Psoas muscle (tissue), 8 donors: Measurements from ENCODE around the gene MAGI2. TPM values are rescaled to one million over a fixed set of nuclear protein-coding genes. Genes with fewer than 3 reads are reported as not detected.

ENCODE experiments used
- ATAC-seq, 4 donors: fragments of 200-7000 bp; cut with Tn5 transposase; one replicate each; pipeline ENCODE4 v1.9.1; 2020; ENCODE audit warnings: moderate library complexity in 3 of 4, mild to moderate bottlenecking in 2 of 4
- DNase-seq, 2 donors: peaks; one replicate each; pipeline ENCODE4 v3.0.0-alpha.2; 2020
- H3K27ac ChIP-seq: fragments of 200-600 bp; one replicate; pipeline ENCODE4 v1.8.0; 2022
- H3K27me3 ChIP-seq, 3 donors: fragments of 200-600 bp in 1 of 3; one replicate each; pipeline versions ENCODE4 v1.6.1 to v1.8.0; 2013 to 2022; ENCODE audit warnings: low read length in 2 of 3, mild to moderate bottlenecking in 2 of 3, moderate library complexity in 1 of 3; ENCODE audit not compliant: insufficient read depth in 3 of 3
- H3K36me3 ChIP-seq, 2 donors: fragments of 200-600 bp in 1 of 2; one replicate each; pipeline versions ENCODE4 v1.6.1 to v1.8.0; 2013 to 2022; ENCODE audit warnings: low read depth in 1 of 2, mild to moderate bottlenecking in 1 of 2, moderate library complexity in 1 of 2; ENCODE audit not compliant: insufficient read depth in 1 of 2
- H3K4me1 ChIP-seq: fragments of 200-600 bp; one replicate; pipeline ENCODE4 v1.8.0; 2022
- H3K4me3 ChIP-seq: fragments of 200-600 bp; one replicate; pipeline ENCODE4 v1.8.0; 2022; ENCODE audit warnings: mild to moderate bottlenecking
- H3K9me3 ChIP-seq: fragments of 200-600 bp; one replicate; pipeline ENCODE4 v1.8.0; 2022
- WGBS, 3 donors: extraction: QIAGEN DNeasy Blood & Tissue Kit; methylation state at CpG; one replicate each; pipeline versions ENCODE4 v1.1.6 to v1.1.7; 2013; 5-methylcytosine and 5-hydroxymethylcytosine counted together
- intact Hi-C, 2 donors: fragments of 100-400 bp; cut with DNase I; formaldehyde crosslinking; loops; one replicate each; pipeline versions ENCODE4 v1.11.0 to v1.14.2; 2022
- polyA plus RNA-seq, 3 donors: library from polyadenylated mRNA; stranded (reverse); fragments of 200-250 nt; gene quantifications; one replicate each; pipeline ENCODE4 v1.2.3, GENCODE V29; 2013
- total RNA-seq, 4 donors: library from RNA; stranded (reverse); fragmentation: NEBNext Ultra II Directional in 2 of 4; extraction: Animal tissue kit (Norgen Biotek cat#: 25700) in 2 of 4; gene quantifications; one replicate each; pipeline versions ENCODE4 v1.2.1 to v1.2.4, GENCODE V29; 2021 to 2023
- TF ChIP-seq, protein P1 (sequence below): fragments of 200-600 bp; IDR thresholded peaks from one replicate; pipeline ENCODE4 v1.8.0; 2022; ENCODE audit warnings: antibody characterized with exemption
- donor health status: healthy with polysubstance abuse.
- donor health status: DM: no; HTN: no; CAD: no; lungs with moderate emphysema.
- donor health status: Bipolar disorder and iron deficiency.
- donor health status: healthy.
- donor health status: DM: yes; HTN: yes; CAD: no.
- donor health status: DM: no; HTN: no; CAD: no.
- donor health status: DM: no; HTN: no; CAD: no.
- donor health status: DM: yes; HTN: yes; CAD: no.

MAGI2 gene
- total and polyA plus RNA-seq, 7 donors: 0.46 to 2.5 (median 1.4) TPM

DNA sequence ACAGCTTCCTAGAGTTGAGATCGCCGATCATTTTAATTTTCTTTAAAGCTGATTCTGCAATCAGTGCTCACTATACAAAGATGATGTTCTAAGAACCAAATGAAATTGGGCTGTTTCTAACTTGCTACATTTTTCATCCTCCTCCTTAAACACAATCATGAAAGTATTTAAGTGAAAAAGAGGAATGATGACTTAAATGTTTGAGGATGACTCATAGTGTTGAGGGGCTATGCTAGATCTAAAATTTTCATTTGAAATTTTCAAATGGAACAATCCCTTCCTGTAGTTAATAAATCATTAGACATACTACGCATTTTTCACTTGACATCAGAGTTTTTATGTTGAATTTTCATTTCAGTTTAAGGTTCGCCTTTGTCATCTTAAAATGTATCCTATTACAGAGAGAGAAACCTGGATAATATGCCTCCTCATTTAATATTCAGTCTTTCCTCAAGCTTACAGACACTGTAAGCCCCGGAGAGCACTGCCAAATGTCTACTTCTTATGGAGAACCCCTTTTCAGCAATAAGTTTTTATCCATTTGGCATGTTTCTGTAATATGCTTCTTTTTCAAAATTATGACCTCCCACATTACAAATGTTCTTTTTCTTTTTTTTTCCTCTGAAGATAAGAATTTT, 499.6 kb downstream of the MAGI2 start:
- 70 to 76% (median 74%) methylated on average over 5 of the region's 5 CpGs for WGBS, 3 donors
- no peaks in the 10 kb centered on the region for H3K27me3 ChIP-seq
- no peak for ATAC-seq
- intact Hi-C loops: no loop called here
- no peak overlapping the region for H3K4me3 ChIP-seq
- no peak for DNase-seq
- H3K36me3 ChIP-seq: no peaks in the 10 kb centered on the region
- H3K27ac ChIP-seq: no peak overlapping the region
- TF ChIP-seq, protein P1, sequence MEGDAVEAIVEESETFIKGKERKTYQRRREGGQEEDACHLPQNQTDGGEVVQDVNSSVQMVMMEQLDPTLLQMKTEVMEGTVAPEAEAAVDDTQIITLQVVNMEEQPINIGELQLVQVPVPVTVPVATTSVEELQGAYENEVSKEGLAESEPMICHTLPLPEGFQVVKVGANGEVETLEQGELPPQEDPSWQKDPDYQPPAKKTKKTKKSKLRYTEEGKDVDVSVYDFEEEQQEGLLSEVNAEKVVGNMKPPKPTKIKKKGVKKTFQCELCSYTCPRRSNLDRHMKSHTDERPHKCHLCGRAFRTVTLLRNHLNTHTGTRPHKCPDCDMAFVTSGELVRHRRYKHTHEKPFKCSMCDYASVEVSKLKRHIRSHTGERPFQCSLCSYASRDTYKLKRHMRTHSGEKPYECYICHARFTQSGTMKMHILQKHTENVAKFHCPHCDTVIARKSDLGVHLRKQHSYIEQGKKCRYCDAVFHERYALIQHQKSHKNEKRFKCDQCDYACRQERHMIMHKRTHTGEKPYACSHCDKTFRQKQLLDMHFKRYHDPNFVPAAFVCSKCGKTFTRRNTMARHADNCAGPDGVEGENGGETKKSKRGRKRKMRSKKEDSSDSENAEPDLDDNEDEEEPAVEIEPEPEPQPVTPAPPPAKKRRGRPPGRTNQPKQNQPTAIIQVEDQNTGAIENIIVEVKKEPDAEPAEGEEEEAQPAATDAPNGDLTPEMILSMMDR: no peak
- H3K4me1 ChIP-seq: no peaks in the 10 kb centered on the region
- no peaks in the 10 kb centered on the region for H3K9me3 ChIP-seq

DNA sequence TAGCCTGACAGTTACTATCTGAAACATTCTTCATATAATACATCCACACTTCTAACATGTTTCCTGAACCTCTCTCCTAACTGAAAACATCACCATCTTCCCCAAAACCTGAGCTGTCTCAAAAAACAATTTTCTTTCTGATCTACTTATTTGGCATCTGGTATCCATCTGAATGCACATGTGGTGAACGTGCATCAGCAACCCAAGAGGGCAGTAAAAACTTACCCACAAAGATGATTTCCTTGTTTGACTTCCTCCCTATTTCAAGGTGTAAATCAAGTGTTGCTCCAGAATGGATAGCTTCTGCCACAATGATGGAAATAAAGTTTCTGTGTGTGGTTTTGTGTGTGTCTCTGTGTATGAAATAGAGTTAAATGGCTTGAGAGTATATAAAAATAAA, 500.4 kb downstream of the MAGI2 start:
- intact Hi-C loops: no loop called here

DNA sequence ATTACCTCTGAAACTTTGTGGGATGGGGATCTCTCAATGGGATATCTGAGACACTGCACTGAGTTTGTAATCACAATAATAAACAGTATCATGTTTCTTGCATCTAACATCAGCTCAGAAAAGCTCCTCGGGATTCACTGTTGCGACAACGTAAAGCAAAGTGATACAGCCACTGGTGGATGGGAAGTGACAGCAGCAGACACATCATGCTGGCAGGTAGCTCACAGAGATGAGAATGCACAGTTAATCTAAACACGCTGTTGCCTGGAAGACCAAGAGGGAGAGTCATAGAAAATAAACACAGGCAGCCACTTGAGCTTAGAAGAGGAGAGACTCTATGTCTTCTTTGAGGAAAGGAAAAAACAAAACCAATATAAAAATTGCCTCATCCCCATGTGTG, 513.8 kb downstream of the MAGI2 start:
- DNase-seq (no peak), ATAC-seq (no peak)
- WGBS, 3 donors: 61 to 69% (median 66%) methylated on average over 4 of the region's 4 CpGs
- TF ChIP-seq, protein P1: no peak
- Histone ChIP-seq H3K27ac (no peak overlapping the region), H3K4me1 (no peaks in the 10 kb centered on the region), H3K36me3 (no peaks in the 10 kb centered on the region), H3K27me3 (no peaks in the 10 kb centered on the region), H3K4me3 (no peak overlapping the region), H3K9me3 (no peaks in the 10 kb centered on the region)
- intact Hi-C loops: no loop called here

More for the DNA sequence above, 500.4 kb downstream of the MAGI2 start:
- WGBS, 3 donors: 24 to 35% (median 26%) methylated on average over 1 of the region's 1 CpG
- H3K36me3 ChIP-seq: no peaks in the 10 kb centered on the region
- H3K4me3 ChIP-seq: no peak overlapping the region
- DNase-seq: no peak
- H3K27me3 ChIP-seq: no peaks in the 10 kb centered on the region
- TF ChIP-seq, protein P1: no peak
- H3K4me1 ChIP-seq: no peaks in the 10 kb centered on the region
- H3K9me3 ChIP-seq: no peaks in the 10 kb centered on the region
- no peak for ATAC-seq
- no peak overlapping the region for H3K27ac ChIP-seq

DNA sequence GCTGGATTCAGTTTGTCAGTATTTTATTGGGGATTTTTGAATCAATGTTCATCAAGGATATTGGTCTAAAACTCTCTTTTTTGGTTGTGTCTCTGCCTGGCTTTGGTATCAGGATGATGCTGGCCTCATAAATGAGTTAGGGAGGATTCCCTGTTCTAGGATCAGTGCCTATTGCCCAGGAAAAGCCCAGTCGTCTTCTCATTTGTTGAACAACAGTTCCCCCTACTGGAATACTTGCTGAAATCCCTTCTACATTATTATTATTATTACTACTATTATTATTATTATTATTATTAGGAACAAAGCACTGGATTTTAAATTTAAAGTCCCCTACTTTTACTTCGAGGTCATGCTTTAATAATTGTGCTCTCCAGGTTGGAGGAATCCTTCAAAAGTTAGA, 528.9 kb downstream of the MAGI2 start:
- no peak overlapping the region for H3K4me3 ChIP-seq
- no peak for DNase-seq
- no peak overlapping the region for H3K27ac ChIP-seq
- no peak for ATAC-seq
- intact Hi-C loops: no loop called here
- 12 to 19% (median 18%) methylated on average over 2 of the region's 2 CpGs for WGBS, 3 donors
- H3K27me3 ChIP-seq: no peaks in the 10 kb centered on the region
- TF ChIP-seq, protein P1: peak; percentile 21
- no peaks in the 10 kb centered on the region for H3K36me3 ChIP-seq
- H3K4me1 ChIP-seq: no peaks in the 10 kb centered on the region
- no peaks in the 10 kb centered on the region for H3K9me3 ChIP-seq

DNA sequence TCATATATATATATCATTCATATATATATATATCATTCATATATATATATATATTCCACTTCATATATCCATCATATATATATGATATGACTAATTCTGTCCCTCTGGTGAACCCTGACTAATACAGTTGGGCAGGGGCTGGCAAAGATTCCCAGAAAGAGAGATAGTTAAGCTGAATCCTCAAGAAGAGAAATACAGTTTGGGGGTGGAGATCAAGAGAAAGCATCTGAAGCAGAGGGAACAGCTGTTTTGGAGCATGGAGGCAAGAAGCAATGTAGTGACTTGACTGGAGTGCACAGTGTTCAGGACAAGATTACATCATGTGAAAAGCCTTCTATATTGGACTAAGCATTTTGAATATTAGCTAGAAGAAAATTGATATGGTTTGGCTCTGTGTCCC, 540.7 kb downstream of the MAGI2 start:
- no peaks in the 10 kb centered on the region for H3K27me3 ChIP-seq
- H3K27ac ChIP-seq: no peak overlapping the region
- H3K9me3 ChIP-seq: no peaks in the 10 kb centered on the region
- H3K36me3 ChIP-seq: no peaks in the 10 kb centered on the region
- H3K4me1 ChIP-seq: no peaks in the 10 kb centered on the region
- intact Hi-C loops: no loop called here
- TF ChIP-seq, protein P1: no peak
- ATAC-seq: no peak
- H3K4me3 ChIP-seq: no peak overlapping the region
- no peak for DNase-seq
